Naive B cell (primary cell): ENCODE data around the gene RUNDC3A. TPM values are rescaled to one million over a fixed set of nuclear protein-coding genes. Genes with fewer than 3 reads are reported as not detected.
"Not testable (repeated sequence)": the region's sequence is repeated elsewhere in the genome, so short reads cannot be mapped to it uniquely, and the experiment has no call there.

Source experiments
- ATAC-seq, 2 donors: fragments of 150-1000 bp; cut with Tn5 transposase; 2 replicates each; pipeline ENCODE4 v1.10.0; 2021; ENCODE audit warnings: low read depth in 2 of 2, mild to moderate bottlenecking in 2 of 2, moderate library complexity in 2 of 2
- DNase-seq: peaks from one replicate; pipeline ENCODE4 v3.0.0; 2022
- H3K27ac Mint-ChIP-seq, 6 donors: one replicate each; pipeline ENCODE4 v1.8.0; 2020 to 2022; ENCODE audit warnings: mild to moderate bottlenecking in 6 of 6, mixed read lengths in 6 of 6, moderate library complexity in 5 of 6, inconsistent platforms in 2 of 6
- H3K27me3 Mint-ChIP-seq, 3 donors: one replicate each; pipeline ENCODE4 v1.8.0; 2021 to 2022; ENCODE audit warnings: mixed read lengths in 3 of 3, mild to moderate bottlenecking in 1 of 3
- H3K36me3 Mint-ChIP-seq, 2 donors: one replicate each; pipeline ENCODE4 v1.8.0; 2020 to 2022; ENCODE audit warnings: mixed read lengths in 2 of 2, inconsistent platforms in 1 of 2, mild to moderate bottlenecking in 1 of 2
- H3K4me1 Mint-ChIP-seq, 3 donors: one replicate each; pipeline ENCODE4 v1.8.0; 2020 to 2022; ENCODE audit warnings: mixed read lengths in 3 of 3, inconsistent platforms in 1 of 3, mild to moderate bottlenecking in 1 of 3, moderate library complexity in 1 of 3
- H3K4me3 Mint-ChIP-seq, 8 donors: one replicate each; pipeline ENCODE4 v1.8.0; 2020 to 2022; ENCODE audit warnings: mild to moderate bottlenecking in 8 of 8, mixed read lengths in 8 of 8, moderate library complexity in 8 of 8, inconsistent platforms in 2 of 8
- H3K9me3 Mint-ChIP-seq, 7 donors: one replicate each; pipeline ENCODE4 v1.8.0; 2020 to 2022; ENCODE audit warnings: mixed read lengths in 7 of 7, mild to moderate bottlenecking in 5 of 7, inconsistent platforms in 2 of 7, moderate library complexity in 1 of 7
- polyA plus RNA-seq, 6 donors: library from polyadenylated mRNA; unstranded; fragments of 300-500 nt; fragmentation: Illumina TruSeq; gene quantifications; one replicate each; pipeline ENCODE4 v1.2.3, GENCODE V29; 2021; ENCODE audit warnings: low read depth in 6 of 6

The RUNDC3A gene
- polyA plus RNA-seq, 6 donors from 2014 or later: 0.13 to 0.16 TPM; not detected in 4

DNA sequence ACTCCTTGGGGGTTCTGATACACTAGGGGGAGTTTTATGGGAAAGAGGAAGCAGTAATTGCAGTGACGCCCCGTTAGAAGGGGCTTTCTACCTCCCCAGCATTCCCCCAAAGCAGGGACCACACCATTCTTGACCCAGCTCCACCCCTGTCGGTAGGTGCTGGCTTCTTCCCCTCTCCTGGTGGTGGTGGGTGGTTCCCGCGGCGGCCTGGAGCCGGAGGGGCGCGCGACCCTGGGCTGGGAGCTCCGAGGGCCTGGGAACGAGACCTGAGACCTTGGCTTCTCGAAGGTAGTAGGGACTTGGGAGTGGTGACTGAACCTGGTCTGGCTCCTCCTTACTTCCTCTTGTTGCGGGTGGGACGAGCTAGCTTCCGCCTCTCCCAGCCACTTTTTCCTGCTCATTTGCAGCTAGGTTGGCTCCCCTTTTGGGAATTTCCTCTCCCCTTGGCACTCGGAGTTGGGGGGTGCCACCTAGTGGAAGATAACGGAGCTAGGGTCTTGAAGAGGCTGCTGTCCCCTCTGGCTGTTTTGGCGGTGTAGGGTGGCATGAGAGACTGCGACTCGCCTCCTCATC is 37.1 kb downstream of the RUNDC3A start:
- ATAC-seq (peak; percentile 63 to 69), DNase-seq (peak; percentile 80)
- Mint-ChIP-seq H3K27me3 (peaks cover 0 to 18% (median 7%) of the 10 kb centered on the region in 3 donors), H3K9me3 (no peaks in the 10 kb centered on the region), H3K4me3 (peak overlapping the region; percentile 88 to 99 (median 96)), H3K36me3 (no peaks in the 10 kb centered on the region), H3K4me1 (peaks cover 47 to 58% (median 57%) of the 10 kb centered on the region in 3 donors), H3K27ac (peak overlapping the region; percentile 83 to 98 (median 94))

DNA sequence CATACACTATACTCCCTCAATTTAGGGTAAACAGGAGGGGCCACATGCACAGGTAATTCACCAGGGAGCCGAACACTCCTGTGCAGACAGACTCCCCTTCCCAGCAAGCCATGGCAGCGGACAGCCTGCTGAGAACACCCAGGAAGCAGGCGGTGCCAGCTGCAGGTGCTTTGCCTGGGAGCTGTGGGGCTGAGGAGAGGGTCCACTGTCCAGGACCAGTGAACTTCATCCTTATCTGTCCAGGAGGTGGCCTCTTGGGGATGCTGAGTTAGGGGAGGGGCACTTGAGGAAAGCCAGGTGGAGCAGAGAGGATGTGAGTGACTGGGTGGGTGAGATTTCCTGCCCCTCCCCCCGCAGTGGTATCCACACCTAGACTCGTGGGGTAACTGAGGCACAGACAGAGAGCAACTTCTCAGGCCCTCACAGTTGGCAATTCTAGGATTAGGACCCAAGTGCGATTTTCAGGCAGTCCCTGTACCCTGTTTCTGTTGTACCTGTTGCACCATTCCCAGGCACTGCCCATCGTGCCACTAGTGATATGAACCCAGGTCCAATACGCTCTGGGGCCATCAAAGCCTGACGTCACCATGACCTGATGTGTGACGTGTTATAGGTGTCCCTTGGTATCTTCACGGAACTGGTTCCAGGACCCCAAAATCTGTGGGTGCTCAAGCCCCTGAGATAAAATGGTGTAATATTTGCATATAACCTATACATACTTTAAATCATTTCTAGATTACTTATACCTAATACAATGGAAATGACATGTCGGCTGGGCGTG is 37.9 kb downstream of the RUNDC3A start:
- peaks cover 0 to 14% (median 7%) of the 10 kb centered on the region in 3 donors for H3K27me3 Mint-ChIP-seq
- ATAC-seq (no peak), DNase-seq (no peak)
- H3K4me1 Mint-ChIP-seq: peaks cover 47 to 62% (median 60%) of the 10 kb centered on the region in 3 donors
- H3K4me3 Mint-ChIP-seq: peak overlapping the region; percentile 88 to 99 (median 96)
- peak overlapping the region; percentile 83 to 98 (median 94) for H3K27ac Mint-ChIP-seq
- H3K9me3 Mint-ChIP-seq: no peaks in the 10 kb centered on the region
- no peaks in the 10 kb centered on the region for H3K36me3 Mint-ChIP-seq

DNA sequence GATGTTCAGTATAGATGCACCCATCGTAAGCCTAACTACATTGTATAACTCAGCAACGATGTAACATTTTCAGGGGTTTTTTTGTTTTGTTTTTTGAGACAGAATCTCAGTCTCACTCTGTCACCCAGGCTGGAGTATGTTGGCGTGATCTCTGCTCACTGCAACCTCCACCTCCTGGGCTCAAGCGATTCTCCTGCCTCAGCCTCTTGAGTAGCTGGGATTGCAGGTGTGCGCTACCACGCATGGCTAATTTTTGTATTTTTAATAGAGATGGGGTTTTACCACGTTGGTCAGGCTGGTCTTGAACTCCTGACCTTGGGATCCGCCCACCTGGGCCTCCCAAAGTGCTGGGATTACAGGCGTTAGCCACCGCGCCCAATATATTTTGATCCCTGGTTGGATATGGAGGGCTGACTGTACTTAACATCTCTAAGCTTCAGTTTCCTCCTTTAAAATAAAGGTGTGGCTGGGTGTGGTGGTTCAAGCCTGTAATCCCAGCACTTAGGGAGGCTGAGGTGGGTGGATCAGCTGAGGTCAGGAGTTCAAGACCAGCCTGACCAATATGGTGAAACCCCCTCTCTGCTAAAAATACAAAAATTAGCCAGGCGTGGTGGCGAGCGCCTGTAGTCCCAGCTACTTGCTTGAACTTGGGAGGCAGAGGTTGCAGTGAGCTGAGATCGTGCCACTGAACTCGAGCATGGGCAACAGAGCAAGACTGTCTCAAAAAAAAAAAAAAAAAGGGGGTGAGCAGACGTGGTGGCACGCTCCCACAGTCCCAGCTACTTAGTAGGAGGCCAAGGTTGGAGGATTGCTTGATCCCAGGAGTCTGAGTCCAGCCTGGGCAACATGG is 39.0 kb downstream of the RUNDC3A start:
- H3K27ac Mint-ChIP-seq: peak overlapping the region; percentile 74 to 98 (median 93)
- ATAC-seq: peak in 1 of 2 donors; percentile 5
- not testable (repeated sequence) for H3K36me3 Mint-ChIP-seq, H3K27me3 Mint-ChIP-seq, H3K9me3 Mint-ChIP-seq, DNase-seq
- H3K4me3 Mint-ChIP-seq: peak overlapping the region; percentile 49 to 99 (median 92)
- peaks cover 47 to 62% (median 60%) of the 10 kb centered on the region in 3 donors for H3K4me1 Mint-ChIP-seq

DNA sequence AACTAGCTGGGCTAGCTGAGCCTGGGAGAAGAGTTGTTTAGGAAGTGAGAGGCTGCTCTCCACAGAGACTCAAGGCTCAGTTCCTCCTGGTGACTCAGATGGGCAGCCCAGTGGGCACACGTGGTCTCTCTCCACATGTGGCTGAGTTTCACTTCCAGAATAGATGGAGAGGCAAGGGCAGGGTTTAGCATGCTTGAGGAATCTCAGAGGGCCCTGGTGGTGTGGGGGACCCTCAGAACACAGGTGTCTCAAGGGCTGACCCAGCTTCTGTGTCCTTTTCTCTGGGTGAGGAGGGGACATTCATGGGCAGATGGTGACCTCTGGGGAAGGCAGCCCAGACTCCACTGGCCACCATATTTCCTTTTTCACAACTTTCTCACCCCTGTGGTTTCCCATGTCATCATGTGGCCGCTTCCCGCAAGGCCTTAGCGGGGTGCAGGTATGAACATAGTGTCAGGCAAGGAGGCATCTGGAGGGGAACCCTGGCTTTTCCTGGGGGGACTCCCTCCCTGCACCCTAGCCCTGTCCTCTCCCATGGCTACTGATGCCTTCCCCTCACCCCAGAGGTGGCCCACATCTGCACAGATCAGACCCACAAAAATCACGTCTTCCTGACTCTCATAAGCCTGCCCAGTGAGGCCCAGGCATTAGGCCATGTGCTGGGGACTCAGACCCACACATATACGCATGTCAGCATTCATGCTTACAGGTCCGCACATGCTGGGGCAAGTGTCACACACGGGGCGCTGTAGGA is 40.0 kb downstream of the RUNDC3A start:
- Mint-ChIP-seq H3K36me3 (no peaks in the 10 kb centered on the region), H3K27ac (peak overlapping the region; percentile 80 to 98 (median 95)), H3K9me3 (no peaks in the 10 kb centered on the region), H3K4me3 (peak overlapping the region; percentile 44 to 99 (median 84)), H3K27me3 (peaks cover 0 to 13% (median 7%) of the 10 kb centered on the region in 3 donors), H3K4me1 (peaks cover 51 to 67% (median 64%) of the 10 kb centered on the region in 3 donors)
- DNase-seq (peak; percentile 83), ATAC-seq (peak; percentile 67 to 69)

DNA sequence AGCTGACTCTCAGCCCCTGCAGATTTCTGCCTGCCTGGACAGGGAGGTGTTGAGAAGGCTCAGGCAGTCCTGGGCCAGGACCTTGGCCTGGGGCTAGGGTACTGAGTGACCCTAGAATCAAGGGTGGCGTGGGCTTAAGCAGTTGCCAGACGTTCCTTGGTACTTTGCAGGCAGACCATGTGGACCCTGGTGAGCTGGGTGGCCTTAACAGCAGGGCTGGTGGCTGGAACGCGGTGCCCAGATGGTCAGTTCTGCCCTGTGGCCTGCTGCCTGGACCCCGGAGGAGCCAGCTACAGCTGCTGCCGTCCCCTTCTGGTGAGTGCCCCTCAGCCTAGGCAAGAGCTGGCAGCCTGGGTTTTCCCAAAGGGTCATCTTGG is 40.6 kb downstream of the RUNDC3A start:
- peak overlapping the region in 4 of 8 donors; percentile 44 to 99 (median 80) for H3K4me3 Mint-ChIP-seq
- peaks cover 0 to 7% (median 2%) of the 10 kb centered on the region in 3 donors for H3K27me3 Mint-ChIP-seq
- ATAC-seq (no peak), DNase-seq (no peak)
- H3K36me3 Mint-ChIP-seq: no peaks in the 10 kb centered on the region
- peaks cover 49 to 65% (median 64%) of the 10 kb centered on the region in 3 donors for H3K4me1 Mint-ChIP-seq
- H3K27ac Mint-ChIP-seq: peak overlapping the region in 5 of 6 donors; percentile 92 to 98 (median 95)
- no peaks in the 10 kb centered on the region for H3K9me3 Mint-ChIP-seq

DNA sequence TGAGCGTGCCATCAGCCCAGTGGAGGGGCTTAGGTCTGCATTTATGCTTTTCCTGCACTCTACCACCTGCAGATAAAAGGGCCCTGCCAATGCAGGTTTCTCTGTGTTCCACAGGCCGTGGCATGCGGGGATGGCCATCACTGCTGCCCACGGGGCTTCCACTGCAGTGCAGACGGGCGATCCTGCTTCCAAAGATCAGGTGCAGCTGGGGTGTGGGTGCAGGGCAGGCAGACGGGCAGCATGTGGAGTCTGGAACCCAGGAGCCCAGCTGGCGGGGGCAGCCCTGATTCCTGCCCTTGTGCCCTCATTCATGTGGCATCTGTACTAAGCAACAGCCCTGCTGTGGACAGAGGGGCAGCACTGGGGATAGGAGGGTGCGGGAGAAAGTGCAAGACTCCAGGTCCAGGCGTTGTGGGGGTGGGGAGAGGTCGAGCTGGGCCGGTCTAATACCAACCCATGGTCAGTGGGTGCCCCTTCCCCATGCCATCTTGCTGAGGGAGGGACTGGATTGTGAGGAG is 41.2 kb downstream of the RUNDC3A start:
- H3K4me1 Mint-ChIP-seq: peaks cover 46 to 59% (median 57%) of the 10 kb centered on the region in 3 donors
- no peaks in the 10 kb centered on the region for H3K9me3 Mint-ChIP-seq
- H3K27ac Mint-ChIP-seq: peak overlapping the region in 2 of 6 donors; percentile 63 to 85

DNA sequence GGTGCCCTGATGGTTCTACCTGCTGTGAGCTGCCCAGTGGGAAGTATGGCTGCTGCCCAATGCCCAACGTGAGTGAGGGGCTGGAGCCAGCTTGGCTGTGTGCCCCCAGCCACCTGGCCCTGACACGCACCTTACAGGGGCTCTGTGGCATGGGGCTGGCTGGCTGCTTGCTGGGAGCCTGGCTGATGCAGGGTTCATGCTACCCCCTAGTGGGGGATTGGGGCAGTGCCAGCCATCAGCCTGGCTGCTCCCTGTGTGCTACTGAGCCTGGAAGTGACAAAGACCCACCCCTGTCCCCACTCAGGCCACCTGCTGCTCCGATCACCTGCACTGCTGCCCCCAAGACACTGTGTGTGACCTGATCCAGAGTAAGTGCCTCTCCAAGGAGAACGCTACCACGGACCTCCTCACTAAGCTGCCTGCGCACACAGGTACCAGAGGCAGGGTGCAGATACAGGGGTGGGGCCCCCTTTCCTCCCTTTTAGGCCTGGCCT is 42.4 kb downstream of the RUNDC3A start:
- Mint-ChIP-seq H3K36me3 (no peaks in the 10 kb centered on the region), H3K9me3 (no peaks in the 10 kb centered on the region), H3K27ac (peak overlapping the region in 5 of 6 donors; percentile 51 to 90 (median 70)), H3K27me3 (peaks cover 0 to 13% (median 0%) of the 10 kb centered on the region in 3 donors), H3K4me1 (peaks cover 36 to 53% (median 47%) of the 10 kb centered on the region in 3 donors), H3K4me3 (peak overlapping the region in 1 of 8 donors; percentile 72)
- DNase-seq (peak; percentile 71), ATAC-seq (peak; percentile 28 to 45)

More for the DNA sequence above, 41.2 kb downstream of the RUNDC3A start:
- Mint-ChIP-seq H3K4me3 (no peak overlapping the region), H3K27me3 (peaks cover 0 to 6% (median 0%) of the 10 kb centered on the region in 3 donors), H3K36me3 (no peaks in the 10 kb centered on the region)
- ATAC-seq (no peak), DNase-seq (no peak)

DNA sequence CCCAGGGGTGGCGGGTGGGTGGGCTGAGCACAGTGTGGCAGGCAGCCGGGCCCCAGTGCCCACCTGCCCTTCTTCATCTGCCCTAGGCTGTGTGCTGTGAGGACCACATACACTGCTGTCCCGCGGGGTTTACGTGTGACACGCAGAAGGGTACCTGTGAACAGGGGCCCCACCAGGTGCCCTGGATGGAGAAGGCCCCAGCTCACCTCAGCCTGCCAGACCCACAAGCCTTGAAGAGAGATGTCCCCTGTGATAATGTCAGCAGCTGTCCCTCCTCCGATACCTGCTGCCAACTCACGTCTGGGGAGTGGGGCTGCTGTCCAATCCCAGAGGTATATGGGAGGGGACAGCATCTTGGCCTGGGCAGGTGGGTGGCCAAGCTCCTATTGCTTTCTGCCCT is 43.1 kb downstream of the RUNDC3A start:
- H3K27ac Mint-ChIP-seq: no peak overlapping the region
- ATAC-seq (no peak), DNase-seq (no peak)
- H3K4me1 Mint-ChIP-seq: peaks cover 30 to 47% (median 41%) of the 10 kb centered on the region in 3 donors
- no peak overlapping the region for H3K4me3 Mint-ChIP-seq
- H3K9me3 Mint-ChIP-seq: no peaks in the 10 kb centered on the region
- H3K36me3 Mint-ChIP-seq: no peaks in the 10 kb centered on the region
- peaks cover 0 to 13% (median 0%) of the 10 kb centered on the region in 3 donors for H3K27me3 Mint-ChIP-seq

DNA sequence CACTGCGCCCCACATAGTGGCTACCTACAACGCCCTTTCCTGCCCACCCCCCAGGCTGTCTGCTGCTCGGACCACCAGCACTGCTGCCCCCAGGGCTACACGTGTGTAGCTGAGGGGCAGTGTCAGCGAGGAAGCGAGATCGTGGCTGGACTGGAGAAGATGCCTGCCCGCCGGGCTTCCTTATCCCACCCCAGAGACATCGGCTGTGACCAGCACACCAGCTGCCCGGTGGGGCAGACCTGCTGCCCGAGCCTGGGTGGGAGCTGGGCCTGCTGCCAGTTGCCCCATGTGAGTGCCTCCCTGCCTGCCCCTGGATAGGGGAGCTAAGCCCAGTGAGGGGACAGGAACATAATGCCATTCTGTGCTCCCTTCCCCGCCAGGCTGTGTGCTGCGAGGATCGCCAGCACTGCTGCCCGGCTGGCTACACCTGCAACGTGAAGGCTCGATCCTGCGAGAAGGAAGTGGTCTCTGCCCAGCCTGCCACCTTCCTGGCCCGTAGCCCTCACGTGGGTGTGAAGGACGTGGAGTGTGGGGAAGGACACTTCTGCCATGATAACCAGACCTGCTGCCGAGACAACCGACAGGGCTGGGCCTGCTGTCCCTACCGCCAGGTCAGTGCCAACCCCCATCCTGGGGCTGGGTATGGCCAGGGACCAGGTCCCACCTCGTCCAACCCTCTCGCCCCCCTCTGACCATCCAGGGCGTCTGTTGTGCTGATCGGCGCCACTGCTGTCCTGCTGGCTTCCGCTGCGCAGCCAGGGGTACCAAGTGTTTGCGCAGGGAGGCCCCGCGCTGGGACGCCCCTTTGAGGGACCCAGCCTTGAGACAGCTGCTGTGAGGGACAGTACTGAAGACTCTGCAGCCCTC is 43.8 kb downstream of the RUNDC3A start:
- H3K27ac Mint-ChIP-seq: no peak overlapping the region
- ATAC-seq (no peak), DNase-seq (no peak)
- H3K27me3 Mint-ChIP-seq: peaks cover 0 to 13% (median 0%) of the 10 kb centered on the region in 3 donors
- peak overlapping the region in 6 of 8 donors; percentile 15 to 77 (median 66) for H3K4me3 Mint-ChIP-seq
- peaks cover 26 to 39% (median 33%) of the 10 kb centered on the region in 3 donors for H3K4me1 Mint-ChIP-seq
- no peaks in the 10 kb centered on the region for H3K36me3 Mint-ChIP-seq
- H3K9me3 Mint-ChIP-seq: no peaks in the 10 kb centered on the region

DNA sequence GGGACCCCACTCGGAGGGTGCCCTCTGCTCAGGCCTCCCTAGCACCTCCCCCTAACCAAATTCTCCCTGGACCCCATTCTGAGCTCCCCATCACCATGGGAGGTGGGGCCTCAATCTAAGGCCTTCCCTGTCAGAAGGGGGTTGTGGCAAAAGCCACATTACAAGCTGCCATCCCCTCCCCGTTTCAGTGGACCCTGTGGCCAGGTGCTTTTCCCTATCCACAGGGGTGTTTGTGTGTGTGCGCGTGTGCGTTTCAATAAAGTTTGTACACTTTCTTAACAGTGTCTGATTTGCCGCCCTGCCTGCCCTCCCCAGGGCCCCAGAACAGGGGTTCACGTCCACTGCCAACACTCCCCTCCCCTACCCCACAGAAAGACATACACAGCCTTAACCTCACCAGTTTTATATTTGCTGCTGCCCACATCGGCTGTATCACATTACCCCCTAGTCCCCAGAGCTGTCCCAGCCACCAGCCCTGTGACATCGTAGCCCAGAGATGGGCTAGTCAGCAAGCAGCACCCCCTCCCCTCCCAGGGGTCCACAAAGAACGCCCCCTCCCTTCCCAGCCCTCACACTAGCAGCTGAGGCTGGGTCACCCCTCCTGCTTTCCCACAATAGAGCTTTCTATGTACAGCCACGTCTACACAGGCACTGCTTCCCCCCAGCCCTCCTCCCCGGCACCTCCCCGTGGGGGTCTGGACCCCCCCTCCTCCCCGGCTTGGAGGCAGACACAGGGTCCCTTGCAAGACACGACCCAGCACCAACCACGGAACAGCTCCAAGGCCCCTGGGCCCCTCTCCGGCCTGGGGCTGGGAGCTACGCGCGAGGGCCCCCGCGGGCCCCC is 44.6 kb downstream of the RUNDC3A start:
- no peaks in the 10 kb centered on the region for H3K36me3 Mint-ChIP-seq
- H3K4me1 Mint-ChIP-seq: peaks cover 21 to 33% (median 26%) of the 10 kb centered on the region in 3 donors
- DNase-seq (no peak), ATAC-seq (no peak)
- H3K4me3 Mint-ChIP-seq: peak overlapping the region; percentile 54 to 90 (median 76)
- H3K27ac Mint-ChIP-seq: no peak overlapping the region
- no peaks in the 10 kb centered on the region for H3K9me3 Mint-ChIP-seq
- H3K27me3 Mint-ChIP-seq: peaks cover 0 to 13% (median 0%) of the 10 kb centered on the region in 3 donors
